SKM-1 treated with dmso at 0.1 percent for 144 hours (cell line): ENCODE data around the gene DIDO1.
"Not testable (repeated sequence)": the region's sequence is repeated elsewhere in the genome, so short reads cannot be mapped to it uniquely, and the experiment has no call there.

Experiments used
- DNase-seq: peaks from one replicate; lab custom pipeline; 2025; ENCODE audit not compliant: unreplicated experiment; lab: John Stamatoyannopoulos, UW

Gene DIDO1

GRCh38 chr20:62880935-62881661 is 45.2 kb downstream of the DIDO1 start:
- no peak for DNase-seq

- no peak for DNase-seq
Measured at GRCh38 chr20:62880147-62880934, 46.0 kb downstream of the DIDO1 start.

- no peak for DNase-seq
Measured at GRCh38 chr20:62879275-62880146, 46.8 kb downstream of the DIDO1 start.

GRCh38 chr20:62878244-62879038 is 47.9 kb downstream of the DIDO1 start:
- DNase-seq: no peak

- no peak for DNase-seq
Measured at GRCh38 chr20:62876902-62877816, 49.1 kb downstream of the DIDO1 start.

GRCh38 chr20:62876501-62876901 is 49.8 kb downstream of the DIDO1 start:
- DNase-seq: no peak

- no peak for DNase-seq
Measured at GRCh38 chr20:62875419-62876361, 50.6 kb downstream of the DIDO1 start.

GRCh38 chr20:62874964-62875344 is 51.4 kb downstream of the DIDO1 start:
- DNase-seq: no peak

- DNase-seq: not testable (repeated sequence)
Measured at GRCh38 chr20:62873681-62874031, 52.6 kb downstream of the DIDO1 start.

- no peak for DNase-seq
Measured at GRCh38 chr20:62873280-62873679, 53.0 kb downstream of the DIDO1 start.

- DNase-seq: no peak
Measured at GRCh38 chr20:62872862-62873261, 53.4 kb downstream of the DIDO1 start.

- DNase-seq: no peak
Measured at GRCh38 chr20:62872184-62872847, 54.0 kb downstream of the DIDO1 start.

- no peak for DNase-seq
Measured at GRCh38 chr20:62864207-62864606, 62.1 kb downstream of the DIDO1 start.

- DNase-seq: peak; percentile 87
Measured at GRCh38 chr20:62861726-62862336, 64.5 kb downstream of the DIDO1 start, which contains the start of gene TCFL5. Gene TCFL5, minus strand, starts transcription at chr20:62861822. Its CDS starts 152 bp downstream, at chr20:62861670.

GRCh38 chr20:62860924-62861691 is 65.2 kb downstream of the DIDO1 start:
- no peak for DNase-seq

- DNase-seq: no peak
Measured at GRCh38 chr20:62860391-62860923, 65.8 kb downstream of the DIDO1 start.

- no peak for DNase-seq
Measured at GRCh38 chr20:62859721-62860120, 66.6 kb downstream of the DIDO1 start.
